ENCODE results near the gene LRP1. TPM values are rescaled to one million over a fixed set of nuclear protein-coding genes. Genes with fewer than 3 reads are reported as not detected.
A peak's percentile ranks its signal among the peaks of the same experiment; 100 is the strongest.

Gene LRP1
- total and polyA plus RNA-seq, 2 of the 13 experiments (the other 11 are each of a cell fraction or from before 2014, with no cell fraction given) = 14.7 to 30.8 TPM

- TF ChIP-seq MAFK (conservative IDR thresholded peaks at IDR 0.05 in 1 of 2, IDR thresholded peaks at IDR 0.05 in 1 of 2; ENCODE audit: low read length in 2 of 2) = no peak
- TF ChIP-seq PAXIP1 (CRISPR knock-in tag; conservative IDR thresholded peaks at IDR 0.05) = peak; percentile 97
- no peak for TF ChIP-seq ZNF672 (CRISPR knock-in tag; IDR thresholded peaks at IDR 0.05)
- no peak for TF ChIP-seq NFKBIZ (CRISPR knock-in tag; IDR thresholded peaks at IDR 0.05)
- TF ChIP-seq FUBP1 (CRISPR knock-in tag; IDR thresholded peaks at IDR 0.05; ENCODE audit: borderline replicate concordance) = no peak
- TF ChIP-seq NFAT5 (CRISPR knock-in tag; IDR thresholded peaks at IDR 0.05) = no peak
- no peak for TF ChIP-seq SMARCE1 (IDR thresholded peaks at IDR 0.05; ENCODE audit: borderline replicate concordance)
- no peak; the same call in 1 of the 2 replicates for TF ChIP-seq ZNF274 (CRISPR knock-in tag; IDR thresholded peaks at IDR 0.05)
- TF ChIP-seq CEBPG (CRISPR knock-in tag; IDR thresholded peaks at IDR 0.05) = peak; percentile 28
- peak; percentile 83 for TF ChIP-seq ZNF746 (CRISPR knock-in tag; IDR thresholded peaks at IDR 0.05)
- TF ChIP-seq ZNF235 (CRISPR knock-in tag; IDR thresholded peaks at IDR 0.05; ENCODE audit: borderline replicate concordance) = no peak
- TF ChIP-seq ZNF160 (CRISPR knock-in tag; IDR thresholded peaks at IDR 0.05) = no peak
- TF ChIP-seq ZBTB1 (CRISPR knock-in tag; IDR thresholded peaks at IDR 0.05; ENCODE audit: borderline replicate concordance) = no peak
- no peak; a peak in 1 of 4 replicates for TF ChIP-seq REST (IDR thresholded peaks at IDR 0.05; ENCODE audit: borderline replicate concordance in 1 of 2, low read depth in 1 of 2, low read length in 2 of 2)
Measured at GRCh38 chr12:57101892-57102695, 26.2 kb upstream of the LRP1 start (continued).

Data from HepG2 (cell line).